ENCODE measurements around the gene ITPR1.
"Not testable (repeated sequence)": the region's sequence is repeated elsewhere in the genome, so short reads cannot be mapped to it uniquely, and the experiment has no call there.

Gene ITPR1

DNA sequence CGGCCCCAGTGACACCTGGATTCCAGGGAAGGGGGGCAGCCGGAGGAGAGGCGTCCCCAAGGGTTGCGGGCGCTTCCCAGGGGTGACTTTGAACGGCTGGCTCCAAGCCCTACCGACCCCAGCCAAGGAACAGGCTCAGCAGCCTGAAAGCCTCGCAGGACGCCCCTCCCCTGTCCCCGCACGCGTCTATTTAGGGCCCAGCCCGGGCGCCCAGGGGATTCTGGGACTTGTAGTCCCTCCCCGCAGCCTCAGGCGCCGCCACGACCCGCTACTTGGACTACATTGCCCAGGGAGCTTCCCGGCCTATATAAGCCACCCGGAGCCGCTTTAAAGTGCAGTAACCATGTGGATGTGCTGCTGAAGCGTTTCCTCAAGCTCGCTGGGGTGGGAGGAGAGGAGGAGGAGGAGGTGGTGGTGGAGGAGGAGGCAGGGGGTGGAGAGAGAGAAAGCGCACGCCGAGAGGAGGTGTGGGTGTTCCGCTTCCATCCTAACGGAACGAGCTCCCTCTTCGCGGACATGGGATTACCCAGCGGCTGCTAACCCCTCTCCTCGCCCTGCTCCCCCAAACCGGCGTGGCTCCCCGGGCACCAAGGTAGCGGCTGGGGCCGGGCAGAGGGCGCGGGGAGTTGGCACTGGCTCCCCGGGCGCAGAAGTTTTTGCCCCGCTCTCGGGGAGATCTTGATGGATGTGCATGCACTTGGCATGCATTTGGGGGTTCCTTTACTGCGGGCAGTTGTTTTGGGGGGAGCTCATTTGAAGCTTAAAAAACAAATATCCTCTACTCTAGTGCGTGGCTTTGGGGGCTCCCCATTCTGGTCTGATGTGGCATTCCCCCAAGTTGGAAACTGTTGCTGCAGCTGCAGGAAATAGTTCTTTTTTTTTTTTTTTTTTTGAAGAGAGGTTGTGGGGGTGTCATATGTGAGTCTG is at the start of gene ITPR1:
ITPR1 (plus strand) TSS at position 335 of the 927 bp plus-strand sequence. CDS start 23,144 bp downstream, outside the sequence.
- peak; percentile 93 to 98 for DNase-seq (ENCODE audit: extremely low read depth in 1 of 2, low read depth in 1 of 2)

DNA sequence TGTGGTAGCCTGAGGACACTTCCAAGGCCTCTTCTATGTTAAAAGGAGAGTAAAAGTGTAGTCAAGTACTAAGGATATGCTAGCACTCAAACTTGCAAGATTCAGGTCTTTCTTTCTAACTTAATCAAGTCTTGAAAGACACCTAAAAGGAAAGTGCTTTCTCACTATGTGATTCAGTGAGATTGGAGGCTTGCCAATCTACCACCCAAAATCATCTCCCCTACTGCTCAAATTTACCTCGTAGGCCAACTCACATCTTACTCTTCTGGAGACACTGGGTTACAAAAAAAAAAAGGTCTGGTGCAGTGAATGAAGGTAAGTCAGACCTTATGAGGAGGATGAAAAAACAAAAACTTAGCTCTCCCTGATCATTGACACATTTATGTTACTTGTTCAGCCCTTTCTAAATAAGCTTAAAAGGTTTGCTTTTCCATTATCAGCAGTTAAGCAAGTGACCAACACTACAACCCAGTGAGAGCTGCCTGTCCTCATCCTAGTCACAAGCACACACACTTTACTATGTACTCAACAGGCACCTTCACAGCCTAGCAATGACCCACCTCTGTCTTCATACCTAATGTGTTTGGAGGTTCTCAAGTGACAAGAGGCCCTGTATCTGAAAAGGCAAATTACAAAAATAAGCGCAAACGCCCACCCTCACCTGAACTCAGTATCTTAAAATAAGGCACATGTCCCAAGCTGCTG is 45.7 kb upstream of the ITPR1 start:
- no peak for DNase-seq (ENCODE audit: extremely low read depth in 1 of 2, low read depth in 1 of 2)

GRCh38 chr3:4448187-4448586 is 45.0 kb upstream of the ITPR1 start:
- DNase-seq (ENCODE audit: extremely low read depth in 1 of 2, low read depth in 1 of 2) = no peak

DNA sequence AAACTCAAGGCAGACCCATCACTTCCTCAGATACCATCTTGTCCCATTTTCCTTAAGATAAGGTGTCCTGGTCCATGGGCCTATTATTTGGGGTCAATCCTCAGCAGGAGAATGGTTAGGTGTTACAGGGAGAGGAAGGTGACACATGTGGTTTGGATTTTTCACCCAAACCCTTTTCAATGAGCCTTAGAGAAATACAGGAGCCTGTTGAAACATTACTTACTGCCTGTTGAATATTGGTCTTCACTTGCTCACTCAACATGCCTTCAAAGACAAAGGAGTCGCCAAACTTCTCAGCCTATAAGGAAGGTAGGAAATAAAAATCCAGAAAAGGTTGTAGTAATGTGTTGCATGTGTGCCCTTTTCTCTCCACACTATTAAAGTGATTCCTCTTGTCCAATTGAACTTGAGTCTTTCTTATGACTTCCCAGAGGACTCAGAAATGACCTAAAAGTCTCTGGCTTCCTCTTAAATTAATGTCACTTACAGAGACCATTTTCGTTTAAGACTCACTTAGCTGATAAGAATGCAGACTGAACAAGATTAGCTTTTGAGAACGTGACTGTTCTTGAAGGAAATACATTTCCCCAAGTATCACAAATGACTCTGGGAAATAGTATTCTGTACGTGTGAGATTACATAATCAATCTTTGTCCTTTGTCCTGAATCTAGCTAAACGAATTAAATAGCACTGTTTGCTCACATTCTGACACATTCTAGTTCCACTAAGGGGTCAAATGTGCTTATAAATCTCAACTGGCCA is 43.9 kb upstream of the ITPR1 start:
- no peak for DNase-seq (ENCODE audit: extremely low read depth in 1 of 2, low read depth in 1 of 2)

DNA sequence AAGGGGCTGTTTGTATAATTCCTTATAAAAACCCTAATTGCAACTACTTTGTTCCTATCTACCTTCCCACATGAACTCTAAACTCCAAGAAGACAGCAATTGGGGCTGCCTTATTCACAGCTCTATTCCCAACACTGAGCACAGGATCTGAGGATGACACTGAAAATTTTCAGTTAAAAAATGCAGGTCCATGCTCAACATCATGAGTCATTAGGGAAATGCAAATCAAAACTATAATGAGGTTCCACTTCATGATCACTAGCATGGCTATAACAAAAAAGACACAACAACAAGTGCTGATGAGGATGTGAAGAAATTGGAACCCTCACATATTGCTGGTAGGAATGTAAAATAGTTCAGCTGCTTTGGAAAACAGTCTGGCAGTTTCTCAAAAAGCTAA is 39.0 kb upstream of the ITPR1 start:
- DNase-seq (ENCODE audit: extremely low read depth in 1 of 2, low read depth in 1 of 2) = no peak

DNA sequence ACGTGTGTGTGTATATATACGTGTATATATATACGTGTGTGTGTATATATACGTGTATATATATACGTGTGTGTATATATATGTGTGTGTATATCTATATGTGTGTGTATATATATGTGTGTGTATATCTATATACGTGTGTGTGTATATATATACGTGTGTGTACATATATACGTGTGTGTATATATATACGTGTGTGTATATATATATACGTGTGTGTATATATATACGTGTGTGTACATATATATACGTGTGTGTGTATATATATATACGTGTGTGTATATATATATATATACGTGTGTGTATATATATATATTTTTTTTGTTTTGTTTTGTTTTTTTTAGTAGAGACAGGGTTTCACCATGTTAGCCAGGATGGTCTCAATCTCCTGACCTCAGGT is 36.4 kb upstream of the ITPR1 start:
- not testable (repeated sequence) for DNase-seq (ENCODE audit: extremely low read depth in 1 of 2, low read depth in 1 of 2)

- no peak for DNase-seq (ENCODE audit: extremely low read depth in 1 of 2, low read depth in 1 of 2)
These were observed 34.2 kb upstream of the ITPR1 start for GRCh38 chr3:4458961-4459360.

- no peak for DNase-seq (ENCODE audit: extremely low read depth in 1 of 2, low read depth in 1 of 2)
These were observed 32.8 kb upstream of the ITPR1 start for GRCh38 chr3:4460334-4460733.

DNA sequence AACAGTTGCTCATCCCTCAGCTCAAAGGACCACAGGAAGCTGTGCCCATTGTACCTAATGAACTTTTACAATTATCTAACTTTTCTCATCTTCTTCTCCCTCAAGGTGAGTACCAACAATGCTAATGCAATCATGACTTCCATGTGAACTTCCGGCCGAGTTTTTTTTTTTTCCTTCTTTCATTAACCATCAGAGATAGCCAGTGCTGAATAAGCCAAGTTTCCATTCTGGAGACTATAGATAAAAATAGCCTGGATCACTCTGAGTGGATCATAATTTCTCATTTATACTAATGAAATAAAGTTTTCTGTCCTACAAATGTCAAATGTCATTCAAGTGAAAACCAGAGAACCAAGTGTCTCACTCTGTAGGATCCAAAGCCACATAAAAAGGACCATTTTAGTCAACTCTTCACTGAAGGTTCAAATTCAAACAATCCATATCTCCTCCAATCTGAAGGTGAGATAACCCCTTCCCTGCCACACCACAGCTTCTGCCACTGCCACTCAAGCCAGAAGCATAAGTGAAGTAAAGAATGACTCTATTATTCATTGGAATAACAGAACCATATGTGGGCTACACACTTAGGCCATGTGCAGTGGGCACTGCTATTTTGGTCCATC is 31.6 kb upstream of the ITPR1 start:
- no peak for DNase-seq (ENCODE audit: extremely low read depth in 1 of 2, low read depth in 1 of 2)

- DNase-seq (ENCODE audit: extremely low read depth in 1 of 2, low read depth in 1 of 2) = no peak
These were observed 30.6 kb upstream of the ITPR1 start for GRCh38 chr3:4462369-4463040.

GRCh38 chr3:4464576-4464975 is 28.6 kb upstream of the ITPR1 start:
- DNase-seq (ENCODE audit: extremely low read depth in 1 of 2, low read depth in 1 of 2) = no peak

GRCh38 chr3:4466741-4467521 is 26.2 kb upstream of the ITPR1 start, which contains the start of gene SUMF1:
Gene SUMF1, minus strand, starts transcription at chr3:4467269. Its CDS starts 24 bp downstream, at chr3:4467245.
- peak; percentile 47 to 53 for DNase-seq (ENCODE audit: extremely low read depth in 1 of 2, low read depth in 1 of 2)

DNA sequence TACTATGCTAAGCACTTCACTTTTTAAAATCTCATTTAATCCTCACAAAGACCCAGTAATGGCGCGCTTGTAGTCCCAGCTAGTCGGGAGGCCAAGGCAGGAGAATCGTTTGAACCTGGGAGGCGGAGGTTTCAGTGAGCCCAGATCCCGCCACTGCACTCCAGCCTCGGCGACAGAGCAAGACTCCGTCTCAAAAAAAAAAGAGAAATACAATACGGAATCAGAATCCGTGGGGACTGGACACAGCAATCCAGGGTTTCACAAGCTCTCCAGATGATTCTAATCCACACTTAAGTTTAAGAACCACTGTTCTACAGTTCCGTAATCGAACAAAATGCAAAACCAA is 25.7 kb upstream of the ITPR1 start:
- DNase-seq (ENCODE audit: extremely low read depth in 1 of 2, low read depth in 1 of 2) = no peak

DNA sequence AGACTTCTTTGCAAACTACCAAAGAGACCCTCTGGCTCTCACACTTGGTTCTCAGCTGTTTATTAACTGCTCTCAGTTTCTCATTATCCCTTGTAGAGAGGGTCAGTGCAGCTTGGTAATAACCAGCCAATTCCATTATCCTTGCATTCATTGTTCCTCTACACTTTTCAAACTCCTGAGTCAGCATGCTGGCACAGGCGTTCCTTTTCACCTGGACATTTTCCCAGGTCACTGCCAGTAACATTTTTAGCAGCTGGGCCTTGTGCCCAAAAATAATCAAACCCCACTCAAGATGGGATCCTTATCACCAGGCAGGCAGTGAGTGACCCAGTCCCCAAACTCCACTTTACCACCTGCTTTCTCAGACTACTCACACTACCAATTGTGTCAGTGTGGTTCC is 21.2 kb upstream of the ITPR1 start:
- DNase-seq (ENCODE audit: extremely low read depth in 1 of 2, low read depth in 1 of 2) = no peak

DNA sequence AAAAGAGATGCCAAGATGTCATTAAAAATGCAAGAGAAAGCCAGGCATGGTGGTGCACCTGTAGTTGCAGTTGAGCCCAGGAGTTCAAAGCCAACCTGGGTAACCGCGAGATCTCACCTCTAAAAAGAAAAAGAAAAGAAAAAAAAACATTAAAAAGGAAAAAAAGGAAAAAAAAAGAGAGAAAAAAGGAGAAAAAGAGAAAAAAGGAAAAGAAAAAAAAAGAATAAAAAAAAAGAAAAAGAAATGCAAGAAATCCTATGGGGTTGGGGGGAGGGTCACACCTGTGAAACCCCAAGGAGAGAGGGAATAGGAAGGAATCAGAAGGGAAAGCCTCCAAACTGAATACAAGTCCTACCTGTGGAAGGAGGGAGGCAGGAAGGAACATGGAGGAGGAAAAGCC is 20.8 kb upstream of the ITPR1 start:
- no peak for DNase-seq (ENCODE audit: extremely low read depth in 1 of 2, low read depth in 1 of 2)

DNA sequence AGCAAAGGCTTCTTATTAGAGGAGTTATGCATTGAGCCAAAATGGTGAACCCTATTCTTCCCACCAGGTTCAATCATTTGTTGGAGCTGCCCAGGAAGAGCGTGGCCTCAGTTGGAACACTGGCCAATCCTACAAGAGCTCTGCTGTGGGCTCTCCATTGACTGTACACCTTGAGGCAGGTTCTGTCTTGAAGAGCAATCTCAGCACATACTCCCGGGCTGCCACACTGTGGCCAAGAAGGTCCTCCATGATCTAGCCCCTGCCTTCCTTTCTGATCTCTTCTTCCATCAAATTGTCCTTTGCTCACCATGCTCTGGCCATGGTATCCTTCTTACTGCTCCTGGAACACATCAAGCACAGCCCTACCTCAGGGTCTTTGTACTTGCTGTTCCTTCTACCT is 20.4 kb upstream of the ITPR1 start:
- no peak for DNase-seq (ENCODE audit: extremely low read depth in 1 of 2, low read depth in 1 of 2)

GRCh38 chr3:4474683-4475490 is 18.3 kb upstream of the ITPR1 start:
- DNase-seq (ENCODE audit: extremely low read depth in 1 of 2, low read depth in 1 of 2) = peak; percentile 25 to 60

DNA sequence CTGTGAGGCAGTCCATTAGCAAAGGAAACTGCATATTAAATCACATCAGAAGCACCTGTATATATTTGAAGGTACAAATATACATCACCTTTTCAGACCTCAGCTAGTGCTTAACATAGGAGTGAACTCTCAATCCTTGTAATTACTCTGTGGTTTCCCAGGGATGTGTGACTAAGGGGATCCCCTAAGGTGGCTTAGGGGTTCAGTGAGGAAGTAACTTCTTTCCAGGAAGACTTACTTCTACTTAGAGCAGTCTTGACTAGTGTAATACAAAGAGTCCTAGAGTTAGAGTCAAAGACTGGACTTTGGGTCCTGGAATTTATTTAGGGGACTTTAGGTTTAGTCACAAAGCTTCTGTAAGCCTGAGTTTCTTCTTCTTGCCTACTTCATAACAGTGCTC is 17.3 kb upstream of the ITPR1 start:
- no peak for DNase-seq (ENCODE audit: extremely low read depth in 1 of 2, low read depth in 1 of 2)

DNA sequence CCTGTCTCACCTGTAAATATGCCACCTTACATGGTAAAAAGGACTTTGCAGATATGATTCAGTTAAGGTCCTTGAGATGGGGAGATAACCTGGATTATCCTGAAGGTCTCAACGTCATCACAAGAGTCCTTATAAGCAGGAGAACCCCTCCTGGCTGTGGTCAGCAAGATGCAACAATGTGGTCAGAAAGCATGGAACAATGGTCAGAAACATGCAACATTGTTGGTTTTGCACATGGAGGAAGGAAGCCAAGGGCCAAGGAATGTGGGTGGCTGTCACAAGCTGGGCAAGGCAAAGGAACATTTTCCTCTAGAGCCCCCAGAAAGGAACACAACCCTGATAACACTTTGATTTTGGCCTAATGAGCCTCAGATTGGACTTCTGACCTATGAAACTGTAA is 16.7 kb upstream of the ITPR1 start:
- no peak for DNase-seq (ENCODE audit: extremely low read depth in 1 of 2, low read depth in 1 of 2)
